HG03457 (cell line): ENCODE measurements around the gene ANKRD13B.

ENCODE experiments used
- ATAC-seq: cut with Tn5 transposase; IDR thresholded peaks from one replicate; pipeline ENCODE4 v1.9.1; 2021; ENCODE audit warnings: moderate number of reproducible peaks; ENCODE audit not compliant: unreplicated experiment

Gene ANKRD13B

GRCh38 chr17:29615492-29616299 is 22.8 kb downstream of the ANKRD13B start:
- no peak for ATAC-seq

- ATAC-seq, result no peak
Observed at GRCh38 chr17:29616300-29617048, 23.5 kb downstream of the ANKRD13B start.

GRCh38 chr17:29617125-29617480 is 24.2 kb downstream of the ANKRD13B start:
- no peak for ATAC-seq

GRCh38 chr17:29617481-29618271 is 24.7 kb downstream of the ANKRD13B start:
- no peak for ATAC-seq

- no peak for ATAC-seq
Observed at GRCh38 chr17:29618272-29619065, 25.5 kb downstream of the ANKRD13B start.

GRCh38 chr17:29619251-29619650 is 26.3 kb downstream of the ANKRD13B start:
- no peak for ATAC-seq

GRCh38 chr17:29620271-29620670 is 27.3 kb downstream of the ANKRD13B start:
- ATAC-seq, result no peak

GRCh38 chr17:29620779-29621500 is 28.0 kb downstream of the ANKRD13B start:
- ATAC-seq, result no peak

GRCh38 chr17:29621751-29622194 is 28.8 kb downstream of the ANKRD13B start:
- ATAC-seq, result no peak

GRCh38 chr17:29622337-29623282 is 29.7 kb downstream of the ANKRD13B start, which contains the start of gene CORO6:
TSS of gene CORO6 (minus strand) at chr17:29622912. CDS start at chr17:29621421, 1,491 bp downstream.
- ATAC-seq, result no peak

GRCh38 chr17:29623283-29623647 is 30.3 kb downstream of the ANKRD13B start:
- ATAC-seq, result no peak

GRCh38 chr17:29624586-29624985 is 31.7 kb downstream of the ANKRD13B start:
- ATAC-seq, result no peak

GRCh38 chr17:29625037-29625750 is 32.3 kb downstream of the ANKRD13B start:
- no peak for ATAC-seq

- no peak for ATAC-seq
Observed at GRCh38 chr17:29627951-29628350, 35.0 kb downstream of the ANKRD13B start.

GRCh38 chr17:29628644-29629043 is 35.7 kb downstream of the ANKRD13B start:
- ATAC-seq, result no peak

- no peak for ATAC-seq
Observed at GRCh38 chr17:29629839-29630238, 36.9 kb downstream of the ANKRD13B start.

GRCh38 chr17:29630630-29631193 is 37.8 kb downstream of the ANKRD13B start:
- ATAC-seq, result no peak

- ATAC-seq, result no peak
Observed at GRCh38 chr17:29633886-29634285, 41.0 kb downstream of the ANKRD13B start.
